KOPT-K1 (cell line): ENCODE measurements around the gene GAGE2A.
"Not testable (repeated sequence)": the region's sequence is repeated elsewhere in the genome, so short reads cannot be mapped to it uniquely, and the experiment has no call there.

ENCODE experiments used
- H3K27ac ChIP-seq: fragments of 200-600 bp; sonication (generic); 2 replicates; pipeline ENCODE4 v1.5.1; 2016; ENCODE audit warnings: antibody characterized with exemption, mild to moderate bottlenecking, low read depth, low read length; ENCODE audit not compliant: poor library complexity, severe bottlenecking
- H3K36me3 ChIP-seq: fragments of 200-600 bp; sonication (generic); 2 replicates; pipeline ENCODE4 v1.5.1; 2017; ENCODE audit warnings: antibody characterized with exemption, mild to moderate bottlenecking, low read length, moderate library complexity; ENCODE audit not compliant: insufficient read depth
- H3K9me3 ChIP-seq: fragments of 200-600 bp; sonication (generic); 2 replicates; pipeline ENCODE4 v1.5.1; 2017; ENCODE audit warnings: antibody characterized with exemption, low read length, mild to moderate bottlenecking; ENCODE audit not compliant: insufficient read depth, poor library complexity, severe bottlenecking

GAGE2A gene

GRCh38 chrX:49589196-49589595 is at the start of gene GAGE2A:
Gene GAGE2A (plus strand): TSS chrX:49589496. CDS start chrX:49590651, 1,155 bp downstream.
- H3K27ac ChIP-seq, H3K36me3 ChIP-seq, H3K9me3 ChIP-seq: not testable (repeated sequence)

DNA sequence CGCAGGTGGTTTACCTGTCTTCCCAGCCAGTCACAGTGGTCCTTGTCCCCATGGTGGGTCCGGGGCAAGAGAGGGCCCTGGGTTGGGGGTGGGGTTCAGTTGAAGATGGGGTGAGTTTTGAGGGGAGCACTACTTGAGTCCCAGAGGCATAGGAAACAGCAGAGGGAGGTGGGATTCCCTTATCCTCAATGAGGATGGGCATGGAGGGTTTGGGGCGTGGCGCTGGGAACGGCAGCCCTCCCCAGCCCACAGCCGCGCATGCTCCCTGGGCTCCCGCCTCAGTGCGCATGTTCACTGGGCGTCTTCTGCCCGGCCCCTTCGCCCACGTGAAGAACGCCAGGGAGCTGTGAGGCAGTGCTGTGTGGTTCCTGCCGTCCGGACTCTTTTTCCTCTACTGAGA is 47.9 kb upstream of the GAGE2A start, which contains the start of gene GAGE12D:
Gene GAGE12D, plus strand, starts transcription at position 301 of the 400 bp plus-strand sequence. CDS start 1,155 bp downstream, outside the sequence.
- H3K9me3 ChIP-seq, H3K36me3 ChIP-seq, H3K27ac ChIP-seq: not testable (repeated sequence)

- not testable (repeated sequence) for H3K9me3 ChIP-seq, H3K27ac ChIP-seq, H3K36me3 ChIP-seq
Observed at GRCh38 chrX:49550989-49551388, 38.3 kb upstream of the GAGE2A start, which contains the start of gene GAGE12E. Gene GAGE12E (plus strand): TSS chrX:49551289. CDS start chrX:49552444, 1,155 bp downstream.

- H3K36me3 ChIP-seq, H3K9me3 ChIP-seq, H3K27ac ChIP-seq: not testable (repeated sequence)
Observed at GRCh38 chrX:49560542-49560941, 28.8 kb upstream of the GAGE2A start, which contains the start of gene GAGE12F. Gene GAGE12F (plus strand): TSS chrX:49560842. CDS start chrX:49561997, 1,155 bp downstream.

DNA sequence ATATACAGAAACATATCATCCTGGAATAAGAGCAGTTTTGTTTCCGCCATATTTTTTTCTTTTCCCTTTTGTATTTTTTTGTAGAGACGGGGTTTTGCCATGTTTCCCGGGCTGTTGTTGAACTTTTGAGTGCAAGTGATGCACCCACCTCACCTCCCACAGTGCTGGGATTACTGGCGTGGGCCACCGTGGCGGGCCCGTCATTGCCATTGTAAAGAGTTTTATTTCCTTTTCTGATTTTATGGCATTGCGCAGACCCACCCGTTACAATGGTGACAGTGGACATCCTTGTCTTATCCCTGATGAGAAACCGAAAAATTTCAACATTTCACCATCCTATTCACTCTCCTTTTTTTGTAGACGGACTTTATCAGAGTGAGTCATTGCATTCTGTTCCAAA is 20.6 kb upstream of the GAGE2A start:
- H3K9me3 ChIP-seq, H3K27ac ChIP-seq, H3K36me3 ChIP-seq: not testable (repeated sequence)

DNA sequence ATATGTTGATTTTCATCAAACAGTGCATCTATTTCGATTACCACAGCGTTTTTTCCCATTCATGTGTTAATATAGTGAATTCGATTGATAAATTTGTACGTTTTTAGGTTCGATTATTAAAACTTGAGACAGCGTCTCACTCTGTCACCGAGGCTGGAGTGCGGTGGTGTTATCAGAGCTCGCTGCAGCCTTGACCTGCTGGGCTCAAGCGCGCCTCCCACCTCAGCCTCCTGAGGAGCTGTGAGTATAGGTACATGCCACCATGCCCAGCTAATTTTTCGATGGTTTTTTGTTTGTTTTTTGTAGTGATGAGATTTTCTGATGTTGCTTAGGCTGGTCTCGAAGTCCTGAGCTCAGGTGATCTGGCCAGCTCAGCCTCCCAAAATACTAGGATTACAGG is 20.1 kb upstream of the GAGE2A start:
- not testable (repeated sequence) for H3K9me3 ChIP-seq, H3K27ac ChIP-seq, H3K36me3 ChIP-seq

GRCh38 chrX:49570100-49570499 is 19.2 kb upstream of the GAGE2A start, which contains the start of gene GAGE12G:
Gene GAGE12G (plus strand): TSS chrX:49570400. CDS start chrX:49571555, 1,155 bp downstream.
- not testable (repeated sequence) for H3K36me3 ChIP-seq, H3K27ac ChIP-seq, H3K9me3 ChIP-seq

DNA sequence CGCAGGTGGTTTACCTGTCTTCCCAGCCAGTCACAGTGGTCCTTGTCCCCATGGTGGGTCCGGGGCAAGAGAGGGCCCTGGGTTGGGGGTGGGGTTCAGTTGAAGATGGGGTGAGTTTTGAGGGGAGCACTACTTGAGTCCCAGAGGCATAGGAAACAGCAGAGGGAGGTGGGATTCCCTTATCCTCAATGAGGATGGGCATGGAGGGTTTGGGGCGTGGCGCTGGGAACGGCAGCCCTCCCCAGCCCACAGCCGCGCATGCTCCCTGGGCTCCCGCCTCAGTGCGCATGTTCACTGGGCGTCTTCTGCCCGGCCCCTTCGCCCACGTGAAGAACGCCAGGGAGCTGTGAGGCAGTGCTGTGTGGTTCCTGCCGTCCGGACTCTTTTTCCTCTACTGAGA is 9.6 kb upstream of the GAGE2A start, which contains the start of gene GAGE12H:
Gene GAGE12H, plus strand, starts transcription at position 301 of the 400 bp plus-strand sequence. CDS start 1,155 bp downstream, outside the sequence.
- not testable (repeated sequence) for H3K36me3 ChIP-seq, H3K9me3 ChIP-seq, H3K27ac ChIP-seq

DNA sequence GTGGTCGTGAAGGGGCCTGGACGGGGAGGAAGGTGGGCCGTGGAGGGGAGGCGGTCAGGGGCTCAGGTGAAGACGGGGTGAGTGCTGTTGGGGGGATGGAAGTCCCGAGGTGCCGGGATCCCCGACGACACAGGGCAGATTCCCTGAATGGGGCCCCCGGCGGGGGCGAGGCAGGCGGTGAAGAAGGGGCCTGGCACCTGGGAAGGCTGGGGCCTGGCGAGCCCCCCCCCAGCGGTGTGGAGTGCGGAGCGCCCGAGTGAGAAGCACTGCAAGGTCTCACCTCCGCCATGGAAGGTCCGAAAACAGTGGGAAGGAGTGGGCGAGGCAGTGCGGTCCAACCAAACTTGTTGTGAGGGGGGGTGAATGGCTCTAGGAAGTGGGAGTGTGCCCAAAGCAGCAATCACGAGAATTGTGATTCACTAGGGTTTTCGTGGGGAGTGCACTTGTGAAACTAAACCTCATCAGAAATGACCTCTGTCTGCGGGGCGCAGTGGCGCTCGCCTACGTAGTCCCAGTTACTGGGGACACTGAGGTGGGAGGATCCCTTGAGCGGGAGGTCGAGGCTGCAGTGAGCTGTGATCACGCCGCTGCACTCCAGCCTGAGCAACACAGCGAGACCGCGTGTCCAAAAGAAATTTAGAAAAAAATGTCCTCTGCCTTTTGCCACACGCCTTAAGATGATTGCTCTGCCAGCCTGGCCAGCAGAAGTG is 628 bp downstream of the GAGE2A start:
- H3K9me3 ChIP-seq, H3K36me3 ChIP-seq: not testable (repeated sequence)

GRCh38 chrX:49590488-49590887 is 1.2 kb downstream of the GAGE2A start:
- not testable (repeated sequence) for H3K36me3 ChIP-seq, H3K27ac ChIP-seq

More for the DNA sequence above, 628 bp downstream of the GAGE2A start:
- H3K27ac ChIP-seq = not testable (repeated sequence)

GRCh38 chrX:49598720-49599119 is 9.4 kb downstream of the GAGE2A start, which contains the start of gene GAGE1:
Gene GAGE1 (plus strand): TSS chrX:49599020. CDS start chrX:49600175, 1,155 bp downstream.
- not testable (repeated sequence) for H3K36me3 ChIP-seq, H3K27ac ChIP-seq, H3K9me3 ChIP-seq

More at GRCh38 chrX:49590488-49590887, 1.2 kb downstream of the GAGE2A start:
- H3K9me3 ChIP-seq = not testable (repeated sequence)

DNA sequence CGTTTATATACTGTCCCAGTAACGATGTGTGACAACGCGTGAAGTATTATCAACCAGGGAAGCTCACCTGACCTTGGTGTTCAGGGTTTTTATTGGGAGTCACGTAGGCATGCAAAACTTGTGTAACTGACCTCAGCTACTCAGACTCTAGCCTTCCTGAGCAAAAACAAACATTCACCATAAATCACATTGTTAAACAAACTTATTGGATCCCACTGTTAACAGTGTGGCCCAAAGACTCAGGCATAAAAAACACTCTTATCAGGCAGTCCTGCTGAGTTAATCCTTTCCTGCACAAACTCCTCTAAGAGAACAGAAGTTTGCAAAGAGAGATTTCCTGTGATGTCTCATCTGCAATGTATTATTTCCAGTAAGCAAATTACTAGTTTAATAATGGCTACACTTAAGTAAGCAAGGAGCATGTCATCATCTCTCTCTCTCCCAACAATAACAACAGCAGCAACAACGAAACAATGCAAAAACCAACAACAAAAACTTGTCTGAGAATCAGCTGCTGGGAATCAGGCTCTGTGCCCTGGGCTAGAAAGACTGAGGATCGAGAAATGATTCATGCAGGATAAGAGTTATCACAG is 21.5 kb downstream of the GAGE2A start:
- no peaks in the 10 kb centered on the region for H3K9me3 ChIP-seq
- H3K36me3 ChIP-seq = no peaks in the 10 kb centered on the region
- no peak overlapping the region for H3K27ac ChIP-seq

DNA sequence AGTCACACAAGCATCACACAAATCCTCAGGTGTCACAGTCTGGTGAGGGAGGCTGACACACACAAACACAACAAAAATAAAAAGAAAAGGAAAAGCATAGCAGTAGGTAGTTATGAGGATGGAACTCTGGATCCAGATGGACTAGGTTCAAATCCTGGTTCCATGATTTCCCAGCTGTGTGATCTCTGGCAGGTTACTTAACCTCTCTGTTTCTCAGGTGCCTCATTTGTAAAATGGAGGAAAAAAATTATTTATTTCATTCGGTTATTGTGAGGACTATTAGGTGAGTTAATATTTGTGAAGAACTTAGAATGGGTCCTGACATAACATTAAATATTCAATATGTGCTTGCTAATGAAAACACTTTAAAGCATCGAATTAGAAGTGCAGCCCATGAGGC is 29.3 kb downstream of the GAGE2A start:
- Histone ChIP-seq H3K9me3 (no peaks in the 10 kb centered on the region), H3K36me3 (no peaks in the 10 kb centered on the region), H3K27ac (no peak overlapping the region)

DNA sequence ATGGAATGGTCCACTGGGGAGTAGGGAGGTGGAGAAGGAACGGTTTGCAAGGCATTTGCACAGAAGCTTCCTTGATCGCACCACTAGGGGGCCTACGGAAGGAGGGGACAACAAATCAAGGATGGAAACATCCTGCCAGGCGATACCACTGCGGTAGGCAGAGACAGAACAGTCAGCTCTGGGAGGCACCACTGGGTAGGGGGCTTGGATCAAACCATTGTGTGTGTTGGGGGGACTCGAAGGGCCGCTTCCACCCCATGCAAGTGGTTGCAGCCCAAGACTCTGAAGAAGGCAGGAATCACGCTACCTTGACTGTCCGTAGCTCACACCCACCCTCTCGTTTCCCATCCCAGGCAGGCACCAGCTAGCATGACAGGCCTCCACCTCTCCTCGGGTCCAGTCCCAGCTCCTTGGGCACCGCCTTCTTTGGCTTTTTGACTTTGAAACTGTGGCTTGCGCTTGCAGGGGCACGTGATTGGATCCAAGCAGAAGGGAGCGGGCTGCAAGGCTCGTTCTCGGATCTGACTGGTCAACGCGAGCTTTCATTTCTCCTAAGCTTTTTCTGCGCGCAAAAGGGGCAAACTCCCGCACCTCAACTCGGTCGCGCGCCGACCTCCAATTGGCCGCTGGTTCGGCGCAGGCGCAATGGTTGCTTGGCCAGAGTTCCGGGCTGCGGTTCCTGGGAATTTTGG is 37.9 kb downstream of the GAGE2A start:
- no peaks in the 10 kb centered on the region for H3K36me3 ChIP-seq
- no peaks in the 10 kb centered on the region for H3K9me3 ChIP-seq
- no peak overlapping the region for H3K27ac ChIP-seq

DNA sequence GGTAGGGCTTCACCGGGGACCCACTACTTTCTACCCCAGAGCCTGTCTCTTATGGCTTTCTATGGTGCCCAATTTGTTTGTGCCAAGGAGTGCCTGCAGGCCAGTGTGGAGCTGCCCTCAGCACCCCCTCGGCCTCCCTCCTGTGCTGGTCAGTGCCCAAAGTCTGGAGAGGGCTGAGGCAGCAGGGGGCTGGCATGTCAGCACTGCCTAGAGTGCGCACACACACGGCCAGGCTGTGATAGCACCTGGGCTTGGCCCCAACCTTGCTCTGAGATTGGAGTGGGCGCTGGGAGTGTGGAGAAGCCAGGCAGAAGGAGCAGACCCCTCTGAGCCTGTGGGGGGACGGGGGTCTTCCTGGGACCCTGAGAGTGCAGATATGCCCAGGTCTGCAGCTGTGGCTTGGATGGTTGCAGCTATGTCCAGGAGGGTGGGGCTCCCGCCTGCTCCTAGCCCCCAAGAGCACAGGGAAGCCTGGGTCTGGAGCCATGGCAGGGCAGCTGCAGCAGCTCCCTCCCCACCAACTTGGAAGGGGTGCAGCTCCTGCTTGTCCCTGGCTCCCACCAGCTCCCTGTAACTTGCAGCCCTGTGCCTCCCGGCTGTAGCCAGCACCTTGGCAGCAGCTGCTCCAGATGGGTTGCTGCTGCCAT is 55.8 kb downstream of the GAGE2A start:
- Histone ChIP-seq H3K36me3 (no peaks in the 10 kb centered on the region), H3K9me3 (no peaks in the 10 kb centered on the region), H3K27ac (no peak overlapping the region)
